ENCODE results near the gene SORBS1. TPM values are rescaled to one million over a fixed set of nuclear protein-coding genes. Genes with fewer than 3 reads are reported as not detected.
A peak's percentile ranks its signal among the peaks of the same experiment; 100 is the strongest.

SORBS1 gene
- total and polyA plus RNA-seq, 2 experiments from 2014 or later, result 11.0 to 20.6 TPM

- H3K36me3 ChIP-seq, result no peaks in the 10 kb centered on the region
- no peaks in the 10 kb centered on the region for H3K9me3 ChIP-seq (ENCODE audit: low read depth)
- peaks cover 21% of the 10 kb centered on the region for H3K4me1 ChIP-seq (ENCODE audit: low read depth)
- H3K4me3 ChIP-seq, result no peak overlapping the region
- H3K27me3 ChIP-seq, result no peaks in the 10 kb centered on the region
- H3K27ac ChIP-seq, result no peak overlapping the region
- DNase-seq (ENCODE audit: low read depth in 1 of 2, low spot score in 1 of 2), result peak in 1 of 2 donors; percentile 41
- TF ChIP-seq CTCF (IDR thresholded peaks at IDR 0.05; ENCODE audit: low read depth, low read length), result no peak
Observed at GRCh38 chr10:95360122-95360714, 201.0 kb downstream of the SORBS1 start.

GRCh38 chr10:95359466-95359865, 201.7 kb downstream of the SORBS1 start:
- Histone ChIP-seq H3K27ac (no peak overlapping the region), H3K4me3 (no peak overlapping the region), H3K36me3 (peaks cover 2% of the 10 kb centered on the region)

GRCh38 chr10:95356190-95356955, 204.8 kb downstream of the SORBS1 start:
- no peak for DNase-seq (ENCODE audit: low read depth in 1 of 2, low spot score in 1 of 2)
- no peak for TF ChIP-seq CTCF (IDR thresholded peaks at IDR 0.05; ENCODE audit: low read depth, low read length)
- H3K27me3 ChIP-seq, result no peaks in the 10 kb centered on the region

More at GRCh38 chr10:95359466-95359865, 201.7 kb downstream of the SORBS1 start:
- no peak for TF ChIP-seq CTCF (IDR thresholded peaks at IDR 0.05; ENCODE audit: low read depth, low read length)
- H3K4me1 ChIP-seq (ENCODE audit: low read depth), result peaks cover 21% of the 10 kb centered on the region
- H3K9me3 ChIP-seq (ENCODE audit: low read depth), result no peaks in the 10 kb centered on the region
- no peak for DNase-seq (ENCODE audit: low read depth in 1 of 2, low spot score in 1 of 2)
- H3K27me3 ChIP-seq, result no peaks in the 10 kb centered on the region

GRCh38 chr10:95355301-95355700, 205.9 kb downstream of the SORBS1 start:
- H3K9me3 ChIP-seq (ENCODE audit: low read depth), result no peaks in the 10 kb centered on the region
- no peak overlapping the region for H3K27ac ChIP-seq
- H3K27me3 ChIP-seq, result no peaks in the 10 kb centered on the region
- no peak for TF ChIP-seq CTCF (IDR thresholded peaks at IDR 0.05; ENCODE audit: low read depth, low read length)
- peaks cover 11% of the 10 kb centered on the region for H3K4me1 ChIP-seq (ENCODE audit: low read depth)
- peak in 1 of 2 donors; percentile 77 for DNase-seq (ENCODE audit: low read depth in 1 of 2, low spot score in 1 of 2)
- peaks cover 7% of the 10 kb centered on the region for H3K36me3 ChIP-seq
- no peak overlapping the region for H3K4me3 ChIP-seq

More at GRCh38 chr10:95356190-95356955, 204.8 kb downstream of the SORBS1 start:
- peaks cover 11% of the 10 kb centered on the region for H3K4me1 ChIP-seq (ENCODE audit: low read depth)
- H3K36me3 ChIP-seq, result peaks cover 7% of the 10 kb centered on the region
- no peak overlapping the region for H3K27ac ChIP-seq
- no peak overlapping the region for H3K4me3 ChIP-seq
- H3K9me3 ChIP-seq (ENCODE audit: low read depth), result no peaks in the 10 kb centered on the region

- Histone ChIP-seq H3K4me3 (no peak overlapping the region), H3K27ac (no peak overlapping the region), H3K27me3 (no peaks in the 10 kb centered on the region), H3K36me3 (peaks cover 7% of the 10 kb centered on the region), H3K4me1 (ENCODE audit: low read depth) (peaks cover 11% of the 10 kb centered on the region), H3K9me3 (ENCODE audit: low read depth) (no peaks in the 10 kb centered on the region)
- no peak for DNase-seq (ENCODE audit: low read depth in 1 of 2, low spot score in 1 of 2)
- no peak for TF ChIP-seq CTCF (IDR thresholded peaks at IDR 0.05; ENCODE audit: low read depth, low read length)
Observed at GRCh38 chr10:95354110-95354509, 207.1 kb downstream of the SORBS1 start.
